Smooth muscle cell (in vitro differentiated cells): ENCODE data around the gene MEGF9. TPM values are rescaled to one million over a fixed set of nuclear protein-coding genes. Genes with fewer than 3 reads are reported as not detected.

Experiments used
- DNase-seq: peaks from one replicate; lab custom pipeline; 2025; ENCODE audit not compliant: unreplicated experiment; lab: John Stamatoyannopoulos, UW
- H2AFZ ChIP-seq: fragments of 200-600 bp; sonication (generic); 2 replicates; pipeline ENCODE4 v1.6.0; 2016; ENCODE audit warnings: antibody characterized with exemption, low read depth, mild to moderate bottlenecking
- H3F3A ChIP-seq: fragments of 200-600 bp; sonication (generic); 2 replicates; pipeline ENCODE4 v1.6.0; 2017; ENCODE audit warnings: antibody characterized with exemption, low read depth
- H3K27ac ChIP-seq: fragments of 200-600 bp; sonication (generic); 2 replicates; pipeline ENCODE4 v1.5.1; 2016; ENCODE audit warnings: low read depth, mild to moderate bottlenecking
- H3K27me3 ChIP-seq: fragments of 200-600 bp; sonication (generic); 2 replicates; pipeline ENCODE4 v1.6.1; 2016; ENCODE audit warnings: low read depth, mild to moderate bottlenecking
- H3K36me3 ChIP-seq: fragments of 200-600 bp; sonication (generic); 2 replicates; pipeline ENCODE4 v1.5.1; 2016; ENCODE audit warnings: low read depth
- H3K4me1 ChIP-seq: fragments of 200-600 bp; sonication (generic); 2 replicates; pipeline ENCODE4 v1.5.1; 2016; ENCODE audit warnings: low read depth
- H3K4me2 ChIP-seq: fragments of 200-600 bp; sonication (generic); 2 replicates; pipeline ENCODE4 v1.6.0; 2016; ENCODE audit warnings: mild to moderate bottlenecking
- H3K4me3 ChIP-seq: fragments of 200-600 bp; sonication (generic); 2 replicates; pipeline ENCODE4 v1.5.1; 2016; ENCODE audit warnings: mild to moderate bottlenecking
- H3K79me2 ChIP-seq: fragments of 200-600 bp; sonication (generic); 2 replicates; pipeline ENCODE4 v1.6.0; 2016; ENCODE audit warnings: low read depth, mild to moderate bottlenecking
- H3K9ac ChIP-seq: fragments of 200-600 bp; sonication (generic); 2 replicates; pipeline ENCODE4 v1.6.0; 2016; ENCODE audit warnings: low read depth
- H3K9me3 ChIP-seq: fragments of 200-600 bp; sonication (generic); replicated peaks from 2 replicates; pipeline ENCODE4 v1.5.1; 2016; ENCODE audit warnings: low read depth
- H4K20me1 ChIP-seq: fragments of 200-600 bp; sonication (generic); 2 replicates; pipeline ENCODE4 v1.6.0; 2016; ENCODE audit warnings: low read depth
- WGBS: methylation state at CpG from one replicate; pipeline ENCODE4 v1.1.7; 2016; ENCODE audit warnings: low lambda C conversion rate; 5-methylcytosine and 5-hydroxymethylcytosine counted together
- polyA plus RNA-seq: library from polyadenylated mRNA; unstranded; fragments of >200 nt; fragmentation: Nextera tagmentation; extraction: Ambion mirVana; gene quantifications from 2 replicates; pipeline ENCODE4 v1.2.1, GENCODE V29; 2016
- total RNA-seq: library from RNA; depleted of rRNA; stranded (reverse); fragments of >200 nt; gene quantifications from 2 replicates; pipeline ENCODE4 v1.2.3, GENCODE V29; 2014
- TF ChIP-seq, protein P1 (sequence below): fragments of 200-600 bp; sonication (generic); IDR thresholded peaks from 2 replicates; pipeline ENCODE4 v1.5.1; 2017; ENCODE audit warnings: borderline replicate concordance, mild to moderate bottlenecking, antibody characterized with exemption; ENCODE audit not compliant: insufficient read depth, poor library complexity, severe bottlenecking

Gene MEGF9
- total and polyA plus RNA-seq, 2 experiments from 2014 or later: 1.8 to 6.0 TPM

DNA sequence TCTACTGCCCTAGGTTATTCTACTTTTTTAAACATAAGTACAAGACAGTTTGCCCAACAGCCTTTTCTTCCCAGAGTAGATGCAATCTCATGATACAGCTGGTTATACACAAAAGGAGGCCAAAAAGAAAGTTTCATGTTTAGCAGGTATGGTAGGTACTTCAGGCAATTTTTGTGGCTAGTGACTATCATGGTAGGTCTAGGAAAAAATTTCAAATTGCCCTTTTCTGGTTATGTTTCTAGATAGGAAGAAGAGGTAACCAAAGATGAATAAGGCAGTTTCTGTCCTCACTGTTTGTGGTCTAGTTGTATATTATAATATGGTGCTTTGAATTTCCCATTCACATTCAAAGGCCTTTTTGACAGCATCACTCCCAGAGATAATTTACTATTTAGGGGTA is 19.7 kb downstream of the MEGF9 start:
- Histone ChIP-seq H3K9ac (no peak overlapping the region), H3K4me3 (no peak overlapping the region), H3K9me3 (no peaks in the 10 kb centered on the region), H3K4me2 (no peak overlapping the region), H3K79me2 (no peaks in the 10 kb centered on the region), H3F3A (no peaks in the 10 kb centered on the region), H3K27me3 (peaks cover 82% of the 10 kb centered on the region), H3K27ac (no peak overlapping the region), H2AFZ (no peak overlapping the region), H3K36me3 (no peaks in the 10 kb centered on the region), H4K20me1 (peaks cover 47% of the 10 kb centered on the region), H3K4me1 (peaks cover 28% of the 10 kb centered on the region)
- TF ChIP-seq, protein P1, sequence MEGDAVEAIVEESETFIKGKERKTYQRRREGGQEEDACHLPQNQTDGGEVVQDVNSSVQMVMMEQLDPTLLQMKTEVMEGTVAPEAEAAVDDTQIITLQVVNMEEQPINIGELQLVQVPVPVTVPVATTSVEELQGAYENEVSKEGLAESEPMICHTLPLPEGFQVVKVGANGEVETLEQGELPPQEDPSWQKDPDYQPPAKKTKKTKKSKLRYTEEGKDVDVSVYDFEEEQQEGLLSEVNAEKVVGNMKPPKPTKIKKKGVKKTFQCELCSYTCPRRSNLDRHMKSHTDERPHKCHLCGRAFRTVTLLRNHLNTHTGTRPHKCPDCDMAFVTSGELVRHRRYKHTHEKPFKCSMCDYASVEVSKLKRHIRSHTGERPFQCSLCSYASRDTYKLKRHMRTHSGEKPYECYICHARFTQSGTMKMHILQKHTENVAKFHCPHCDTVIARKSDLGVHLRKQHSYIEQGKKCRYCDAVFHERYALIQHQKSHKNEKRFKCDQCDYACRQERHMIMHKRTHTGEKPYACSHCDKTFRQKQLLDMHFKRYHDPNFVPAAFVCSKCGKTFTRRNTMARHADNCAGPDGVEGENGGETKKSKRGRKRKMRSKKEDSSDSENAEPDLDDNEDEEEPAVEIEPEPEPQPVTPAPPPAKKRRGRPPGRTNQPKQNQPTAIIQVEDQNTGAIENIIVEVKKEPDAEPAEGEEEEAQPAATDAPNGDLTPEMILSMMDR: no peak
- no peak for DNase-seq

- H3K27ac ChIP-seq: no peak overlapping the region
- no peak overlapping the region for H3K4me3 ChIP-seq
- peaks cover 56% of the 10 kb centered on the region for H4K20me1 ChIP-seq
- H3K9me3 ChIP-seq: no peaks in the 10 kb centered on the region
- no peak for DNase-seq
- peaks cover 29% of the 10 kb centered on the region for H3K4me1 ChIP-seq
- no peak overlapping the region for H3K4me2 ChIP-seq
- H3K27me3 ChIP-seq: peaks cover 91% of the 10 kb centered on the region
- H3F3A ChIP-seq: no peaks in the 10 kb centered on the region
- TF ChIP-seq, protein P1: no peak
- H3K36me3 ChIP-seq: no peaks in the 10 kb centered on the region
- H3K79me2 ChIP-seq: no peaks in the 10 kb centered on the region
- H2AFZ ChIP-seq: no peak overlapping the region
- H3K9ac ChIP-seq: no peak overlapping the region
Observed at GRCh38 chr9:120693700-120694008, 20.6 kb downstream of the MEGF9 start.

- WGBS: 52% methylated on average over 1 of the region's 1 CpG
- Histone ChIP-seq H3K4me1 (peaks cover 29% of the 10 kb centered on the region), H3K4me2 (no peak overlapping the region), H3K27ac (no peak overlapping the region), H3K79me2 (no peaks in the 10 kb centered on the region), H3K27me3 (peaks cover 96% of the 10 kb centered on the region), H3K9ac (no peak overlapping the region), H3K9me3 (no peaks in the 10 kb centered on the region), H3F3A (no peaks in the 10 kb centered on the region), H3K36me3 (no peaks in the 10 kb centered on the region), H2AFZ (no peak overlapping the region), H4K20me1 (peaks cover 62% of the 10 kb centered on the region), H3K4me3 (no peak overlapping the region)
- TF ChIP-seq, protein P1: no peak
- no peak for DNase-seq
Observed at GRCh38 chr9:120692901-120693699, 21.2 kb downstream of the MEGF9 start.

DNA sequence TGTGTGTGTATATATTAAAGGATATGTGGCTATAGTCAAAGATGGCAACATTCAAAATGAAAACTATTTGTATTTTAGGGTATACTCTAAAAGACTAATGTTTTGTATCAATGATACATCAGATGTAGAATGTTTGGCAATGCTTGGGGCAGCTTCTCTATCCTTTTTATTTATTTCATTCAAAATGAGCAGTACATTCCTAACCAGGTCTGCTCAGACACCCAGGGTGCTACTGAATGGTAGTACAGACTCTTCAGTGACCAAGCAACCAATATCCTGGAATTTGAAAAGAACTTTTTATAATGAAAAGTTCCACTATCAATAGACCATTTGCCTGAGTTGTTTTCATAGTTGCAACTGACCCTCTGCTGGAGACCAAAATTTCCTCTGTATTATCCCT is 23.9 kb downstream of the MEGF9 start:
- Histone ChIP-seq H3K79me2 (no peaks in the 10 kb centered on the region), H3K9ac (no peak overlapping the region), H3K4me3 (no peak overlapping the region), H2AFZ (no peak overlapping the region), H3F3A (no peaks in the 10 kb centered on the region), H3K9me3 (no peaks in the 10 kb centered on the region), H4K20me1 (peaks cover 74% of the 10 kb centered on the region), H3K4me2 (no peak overlapping the region), H3K27ac (no peak overlapping the region), H3K36me3 (no peaks in the 10 kb centered on the region), H3K4me1 (peaks cover 29% of the 10 kb centered on the region), H3K27me3 (peaks cover 94% of the 10 kb centered on the region)
- TF ChIP-seq, protein P1: no peak
- DNase-seq: no peak
